Measurements from ENCODE around the gene NPRL2.

Gene NPRL2

GRCh38 chr3:50380405-50381085 lies 30.0 kb upstream of the NPRL2 start:
- H3K27ac ChIP-seq, result no peak overlapping the region
- no peak for DNase-seq (ENCODE audit: low spot score)
- H3K4me3 ChIP-seq, result no peak overlapping the region
- no peak for TF ChIP-seq CTCF (IDR thresholded peaks at IDR 0.05)

GRCh38 chr3:50378757-50379156 lies 28.2 kb upstream of the NPRL2 start:
- Histone ChIP-seq H3K27ac (no peak overlapping the region), H3K4me3 (no peak overlapping the region)
- TF ChIP-seq CTCF (IDR thresholded peaks at IDR 0.05), result no peak
- DNase-seq (ENCODE audit: low spot score), result no peak

GRCh38 chr3:50378024-50378423 lies 27.4 kb upstream of the NPRL2 start:
- no peak for DNase-seq (ENCODE audit: low spot score)
- no peak overlapping the region for H3K27ac ChIP-seq

GRCh38 chr3:50375258-50375931 lies 24.8 kb upstream of the NPRL2 start:
- no peak for DNase-seq (ENCODE audit: low spot score)
- H3K4me3 ChIP-seq, result no peak overlapping the region
- no peak for TF ChIP-seq CTCF (IDR thresholded peaks at IDR 0.05)
- H3K27ac ChIP-seq, result no peak overlapping the region

More at GRCh38 chr3:50378024-50378423, 27.4 kb upstream of the NPRL2 start:
- TF ChIP-seq CTCF (IDR thresholded peaks at IDR 0.05), result no peak
- no peak overlapping the region for H3K4me3 ChIP-seq

- TF ChIP-seq CTCF (IDR thresholded peaks at IDR 0.05), result no peak
Measured at GRCh38 chr3:50374363-50375257, 24.0 kb upstream of the NPRL2 start.

GRCh38 chr3:50373146-50374051 lies 22.8 kb upstream of the NPRL2 start:
- Histone ChIP-seq H3K27ac (no peak overlapping the region), H3K4me3 (no peak overlapping the region)
- DNase-seq (ENCODE audit: low spot score), result no peak
- no peak for TF ChIP-seq CTCF (IDR thresholded peaks at IDR 0.05)

More at GRCh38 chr3:50374363-50375257, 24.0 kb upstream of the NPRL2 start:
- DNase-seq (ENCODE audit: low spot score), result no peak
- Histone ChIP-seq H3K27ac (no peak overlapping the region), H3K4me3 (no peak overlapping the region)
